HG03460 (cell line): ENCODE results near the gene TLR10.
A peak's percentile ranks its signal among the peaks of the same experiment; 100 is the strongest.

Experiments
- ATAC-seq: cut with Tn5 transposase; IDR thresholded peaks from one replicate; pipeline ENCODE4 v1.9.1; 2021; ENCODE audit not compliant: unreplicated experiment

TLR10 gene

DNA sequence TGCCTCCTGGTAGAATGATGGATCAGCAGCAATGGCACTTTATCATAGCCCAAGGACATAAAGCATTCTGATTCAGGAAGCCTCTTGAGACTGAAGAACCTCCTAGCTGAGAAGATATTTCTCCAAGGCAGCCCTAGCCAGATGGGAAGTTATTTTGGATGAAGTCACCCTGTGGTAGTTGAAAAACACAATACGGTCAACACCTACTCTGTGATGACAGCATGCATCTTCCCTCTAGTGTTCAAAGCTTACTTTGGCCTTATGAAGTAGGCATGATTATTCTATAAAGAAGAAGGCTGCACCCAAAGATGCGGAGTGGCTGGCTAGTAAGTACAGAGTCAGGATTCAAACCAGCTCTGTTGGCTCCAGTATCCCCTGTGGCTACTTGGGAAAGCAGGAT lies 47.9 kb downstream of the TLR10 start:
- no peak for ATAC-seq

DNA sequence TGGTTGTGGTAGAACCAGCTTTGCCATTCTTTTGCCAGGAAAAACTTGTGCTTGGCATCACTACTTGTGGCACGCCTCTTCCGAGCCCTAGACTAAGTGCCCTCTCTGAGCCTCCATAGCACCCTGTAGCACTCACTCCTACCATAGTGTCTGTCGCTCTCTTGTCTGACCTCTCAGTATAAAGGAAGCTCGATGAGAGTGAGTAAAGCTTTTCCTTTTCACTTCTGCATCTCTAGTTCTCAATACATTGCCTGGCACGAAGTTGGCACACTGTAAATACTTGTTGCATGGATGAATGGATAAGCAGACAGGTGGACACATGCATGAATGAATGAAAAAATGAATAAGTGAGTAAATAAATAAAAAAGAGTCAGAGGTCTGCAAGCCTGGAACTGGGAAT lies 48.3 kb downstream of the TLR10 start:
- no peak for ATAC-seq

DNA sequence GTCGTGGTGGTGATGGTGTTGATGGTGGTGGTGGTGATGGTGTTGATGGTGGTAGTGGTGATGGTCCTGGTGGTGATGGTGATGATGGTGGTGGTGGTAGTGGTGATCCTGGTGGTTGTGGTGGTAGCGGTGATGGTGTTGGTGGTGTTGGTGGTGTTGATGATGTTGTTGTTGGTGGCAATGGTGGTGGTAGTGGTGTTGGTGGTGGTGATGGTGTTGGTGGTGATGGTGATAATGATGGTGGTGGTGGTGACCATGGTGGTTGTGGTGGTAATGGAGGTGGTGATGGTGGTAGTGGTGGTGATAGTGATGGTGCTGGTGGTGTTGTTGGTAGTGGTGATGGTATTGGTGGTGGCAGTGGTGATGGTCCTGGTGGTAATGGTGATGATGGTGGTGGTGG lies 49.1 kb downstream of the TLR10 start:
- no peak for ATAC-seq

DNA sequence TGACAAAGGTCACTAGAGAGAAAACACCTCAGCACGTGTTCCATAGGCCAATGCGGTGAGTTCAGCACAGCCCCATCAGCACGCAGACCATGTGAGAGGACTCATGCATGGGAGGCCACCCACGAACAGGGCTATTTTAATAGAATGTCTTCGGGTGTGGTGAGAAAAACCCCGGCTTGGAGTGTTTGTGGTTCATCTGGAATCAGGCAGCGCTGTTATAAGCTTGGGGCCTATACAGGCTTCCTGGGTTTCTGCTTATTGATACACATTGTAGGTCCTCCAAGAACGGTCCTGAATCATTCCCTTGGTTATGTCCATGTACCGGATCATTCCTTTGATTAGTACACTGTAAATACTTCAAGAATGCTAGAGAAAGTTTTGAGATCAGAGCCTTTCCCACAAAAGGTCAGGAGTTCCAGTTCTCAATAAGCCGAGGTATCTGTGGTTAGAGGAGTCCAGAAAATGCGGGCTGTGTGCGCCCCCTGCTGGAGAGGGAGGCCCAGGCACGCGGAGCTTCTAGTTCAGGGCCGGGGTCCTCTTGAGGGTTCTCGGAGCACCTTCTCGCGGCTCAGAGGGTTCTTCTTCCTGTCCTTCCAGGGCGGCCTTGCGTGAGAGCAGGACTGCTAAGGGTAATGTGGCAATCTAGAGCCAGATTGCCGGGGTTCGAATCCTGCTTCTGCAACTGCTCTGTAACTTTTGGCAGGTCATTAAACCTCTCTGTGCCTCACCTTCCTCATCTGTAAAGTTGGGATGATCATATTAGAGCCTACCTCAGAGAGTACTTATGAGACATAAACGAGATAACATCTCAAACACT lies 51.8 kb downstream of the TLR10 start:
- peak; percentile 76 for ATAC-seq

DNA sequence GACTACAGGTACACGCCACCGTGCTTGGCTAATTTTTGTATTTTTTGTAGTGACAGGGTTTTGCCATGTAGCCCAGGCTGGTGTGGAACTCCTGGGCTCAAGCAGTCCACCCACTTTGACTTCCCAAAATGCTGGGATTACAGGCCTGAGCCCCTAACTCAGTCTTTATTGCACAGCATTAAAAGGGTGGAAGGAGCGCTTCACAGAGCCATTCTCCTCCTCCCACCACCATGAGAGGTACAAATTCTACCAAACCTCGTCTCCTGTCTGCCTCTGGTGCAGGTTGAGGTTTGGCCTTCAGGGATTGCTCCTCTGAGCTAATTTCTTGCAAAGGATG lies 52.3 kb downstream of the TLR10 start:
- ATAC-seq = no peak

DNA sequence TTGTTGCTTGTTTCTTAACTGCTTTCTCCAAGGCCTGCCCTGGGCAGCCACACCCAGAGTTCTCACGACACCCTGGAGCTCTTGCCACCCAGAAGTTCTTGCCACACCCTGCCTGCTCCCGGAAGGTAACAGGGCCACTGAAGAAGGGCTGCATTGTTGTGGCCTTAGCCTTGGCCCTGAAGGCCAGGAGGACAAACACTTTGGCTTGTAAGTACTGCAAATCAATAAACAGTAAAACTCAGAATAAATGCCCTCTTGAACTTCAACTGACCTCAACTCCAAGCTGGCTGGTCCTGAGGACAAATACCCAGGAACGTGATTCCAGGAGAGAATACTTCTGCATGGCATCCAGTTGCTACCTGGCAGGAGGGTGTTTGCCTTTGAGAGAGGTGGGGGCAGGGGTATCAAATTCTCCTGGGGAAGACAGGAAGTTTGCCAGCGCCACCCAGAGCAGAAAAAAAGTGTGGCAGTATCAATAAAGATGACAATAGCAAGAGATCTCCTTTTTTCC lies 54.1 kb downstream of the TLR10 start:
- no peak for ATAC-seq

DNA sequence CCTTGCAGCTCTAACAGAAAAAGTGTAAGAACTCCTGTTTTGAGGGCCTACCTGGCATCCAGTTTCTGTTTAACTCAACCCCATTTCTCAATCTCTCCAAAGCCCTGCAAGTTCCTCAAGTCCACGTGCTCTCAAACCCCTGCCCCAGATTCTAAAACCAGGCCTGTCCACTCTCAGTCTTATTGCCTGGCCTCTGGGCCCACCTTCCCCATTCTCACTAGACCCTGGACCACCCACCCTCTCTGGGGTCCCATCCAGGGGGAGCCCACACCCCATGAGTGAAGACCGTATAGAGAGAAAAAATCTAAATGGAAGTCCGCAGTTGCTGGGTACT lies 58.3 kb downstream of the TLR10 start:
- ATAC-seq = no peak

DNA sequence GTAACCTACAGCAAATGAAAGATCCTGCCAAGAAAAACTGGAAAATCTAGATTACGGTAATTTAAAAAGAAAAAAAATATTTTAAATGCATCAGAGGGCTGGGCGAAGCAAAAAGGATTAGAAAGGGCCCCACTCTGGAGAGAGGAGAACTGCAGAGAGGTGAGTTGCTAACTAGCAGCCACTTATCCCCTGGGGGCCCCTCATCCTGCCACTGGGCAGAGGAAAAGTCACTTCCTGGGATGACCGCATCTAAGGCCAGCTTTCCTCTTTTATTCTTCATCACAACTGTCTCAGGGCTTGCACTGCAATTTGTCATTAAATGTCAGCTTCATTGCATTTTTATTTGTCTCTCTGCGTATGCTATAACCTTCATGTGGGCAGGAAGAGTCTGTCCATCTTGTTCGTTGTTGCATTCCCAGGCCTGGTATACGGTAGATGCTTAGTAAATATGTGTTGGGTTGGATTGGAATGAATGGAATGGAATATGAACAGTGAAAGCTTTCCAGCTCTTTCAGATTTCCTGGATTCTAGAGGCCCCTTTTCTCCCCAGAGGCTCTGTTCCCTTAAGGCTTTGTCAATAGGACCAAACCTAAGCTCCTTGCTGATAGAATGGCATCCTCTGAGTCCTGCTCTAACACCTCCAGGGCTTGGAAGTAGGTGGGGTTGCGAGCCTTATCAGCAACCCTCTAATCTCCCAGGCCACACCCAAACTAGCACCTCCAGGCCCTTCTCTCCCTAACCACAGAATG lies 58.9 kb downstream of the TLR10 start:
- ATAC-seq = no peak

DNA sequence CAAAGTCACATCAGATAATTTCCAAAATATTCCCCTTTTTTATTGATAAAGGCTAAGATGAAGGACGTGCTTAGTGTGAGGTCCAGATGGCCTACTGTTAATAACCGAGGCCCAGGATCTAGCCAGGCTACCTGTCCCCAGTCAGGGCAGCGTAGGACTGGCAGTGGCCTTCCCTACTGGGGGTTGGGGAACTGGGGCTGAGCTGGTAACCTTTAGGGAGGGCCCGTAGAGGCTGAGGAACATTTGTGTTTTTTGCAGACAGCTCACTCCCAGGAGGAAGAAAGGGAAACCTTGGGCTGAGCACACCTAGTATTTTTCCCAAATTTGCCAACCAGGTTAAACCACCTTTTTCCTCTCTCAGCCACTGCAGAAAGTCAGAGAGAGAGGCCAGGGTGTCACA lies 59.7 kb downstream of the TLR10 start:
- ATAC-seq = no peak
